DND-41 (cell line): ENCODE measurements around the gene RAD21L1.

ENCODE experiments used
- CTCF ChIP-seq: IDR thresholded peaks from 2 replicates; pipeline ENCODE4 v1.5.1; 2012; ENCODE audit warnings: borderline replicate concordance, low read length, moderate library complexity, mild to moderate bottlenecking; ENCODE audit not compliant: poor library complexity, severe bottlenecking; ENCODE audit errors: extremely low read depth
- EZH2 ChIP-seq: IDR thresholded peaks from 3 replicates; pipeline ENCODE4 v1.6.1; 2012; ENCODE audit warnings: borderline replicate concordance, low read depth, mild to moderate bottlenecking, moderate library complexity, low read length, inconsistent platforms; ENCODE audit not compliant: severe bottlenecking

- TF ChIP-seq CTCF = no peak
- TF ChIP-seq EZH2 = no peak
These were observed 21.8 kb downstream of the RAD21L1 start for GRCh38 chr20:1247689-1248088.
